H1 (cell line): Measurements from ENCODE around the gene AIFM2. TPM values are rescaled to one million over a fixed set of nuclear protein-coding genes. Genes with fewer than 3 reads are reported as not detected.

Experiments
- HDAC2 ChIP-seq, 2 experiments: fragments of 300-600 bp in 1 of 2; sonication (generic) in 1 of 2; IDR thresholded peaks; 2 replicates each; pipeline ENCODE4 v1.6.1; 2011 to 2012; ENCODE audit warnings: low read depth in 2 of 2, low read length in 2 of 2, mild to moderate bottlenecking in 2 of 2, moderate library complexity in 2 of 2, borderline replicate concordance in 1 of 2, inconsistent platforms in 1 of 2
- JUND ChIP-seq: IDR thresholded peaks from 2 replicates; pipeline ENCODE4 v1.6.1; 2011; ENCODE audit warnings: mild to moderate bottlenecking, improper control_type of control experiment, low read length
- KDM1A ChIP-seq: fragments of 200-600, 300-600 bp; sonication (generic); IDR thresholded peaks from 2 replicates; pipeline ENCODE4 v1.7.1; 2016; ENCODE audit warnings: mild to moderate bottlenecking, low read length, borderline replicate concordance
- RNF2 ChIP-seq: fragments of 200-900, 300-1000 bp; sonication (generic); IDR thresholded peaks from 2 replicates; pipeline ENCODE4 v1.7.1; 2016; ENCODE audit warnings: borderline replicate concordance, low read depth, mild to moderate bottlenecking, antibody characterized with exemption, low read length; ENCODE audit not compliant: poor library complexity, severe bottlenecking; ENCODE audit errors: missing control alignments
- TAF1 ChIP-seq: IDR thresholded peaks from 2 replicates; pipeline ENCODE4 v1.6.1; 2011; ENCODE audit warnings: mild to moderate bottlenecking, low read depth, low read length
- polyA plus RNA-seq, 7 experiments: library from polyadenylated mRNA; depleted of rRNA in 3 of 7; stranded (reverse) in 5 of 7; unstranded in 2 of 7; fragments of >200 nt in 5 of 7; fragments of 200-250 nt in 2 of 7; gene quantifications; 1 replicate in 5 of 7; 2 replicates in 1 of 7; 4 replicates in 1 of 7; pipeline versions ENCODE4 v1.2.1 to v1.2.3, GENCODE V29; 2011 to 2013; ENCODE audit warnings: missing spikeins in 2 of 7, mixed read lengths in 2 of 7
- total RNA-seq: library from RNA; stranded (reverse); fragmentation: NEBNext Ultra II Directional; extraction: Animal tissue kit (Norgen Biotek cat#: 25700); gene quantifications from 2 replicates; pipeline ENCODE4 v1.2.1, GENCODE V29; 2021

AIFM2 gene
- total and polyA plus RNA-seq, 2 of the 8 experiments (the other 6 are each of a cell fraction or from before 2014, with no cell fraction given), result 4.0 TPM

DNA sequence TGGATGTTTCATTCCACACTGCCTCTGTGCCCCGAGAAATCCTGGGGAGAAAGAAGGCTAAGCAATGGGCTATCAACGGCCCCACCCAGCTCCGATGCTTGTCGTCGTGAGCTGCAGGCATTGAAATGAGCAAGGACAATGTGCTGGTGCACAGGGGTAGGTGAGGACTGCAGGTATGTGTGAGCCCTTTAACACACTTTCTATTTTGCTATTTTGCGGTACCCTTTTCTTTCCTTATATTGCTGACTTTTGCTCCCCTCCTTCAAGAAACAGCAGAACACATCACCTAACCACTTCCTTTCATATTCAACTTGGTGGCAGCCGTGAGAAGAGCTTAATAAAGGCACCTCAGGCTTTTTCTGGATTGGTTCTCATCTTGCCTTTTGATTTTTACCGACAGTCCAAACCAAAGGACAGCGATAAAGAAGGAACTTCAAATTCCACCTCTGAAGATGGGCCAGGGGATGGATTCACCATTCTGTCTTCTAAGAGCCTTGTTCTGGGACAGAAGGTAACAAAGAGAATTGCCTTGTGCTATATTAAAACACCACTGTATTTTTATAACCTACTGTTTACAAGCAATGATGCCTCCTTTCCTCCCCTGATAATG lies 39.2 kb downstream of the AIFM2 start (continued):
- TF ChIP-seq HDAC2 (IDR thresholded peaks at IDR 0.05; ENCODE audit: borderline replicate concordance in 1 of 2, low read depth in 2 of 2, low read length in 2 of 2), result no peak
- no peak for TF ChIP-seq RNF2
- TF ChIP-seq TAF1, result no peak
- no peak for TF ChIP-seq JUND
- TF ChIP-seq KDM1A, result no peak
